ENCODE data around the gene PLET1.
"Not testable (repeated sequence)": the region's sequence is repeated elsewhere in the genome, so short reads cannot be mapped to it uniquely, and the experiment has no call there.

The PLET1 gene

DNA sequence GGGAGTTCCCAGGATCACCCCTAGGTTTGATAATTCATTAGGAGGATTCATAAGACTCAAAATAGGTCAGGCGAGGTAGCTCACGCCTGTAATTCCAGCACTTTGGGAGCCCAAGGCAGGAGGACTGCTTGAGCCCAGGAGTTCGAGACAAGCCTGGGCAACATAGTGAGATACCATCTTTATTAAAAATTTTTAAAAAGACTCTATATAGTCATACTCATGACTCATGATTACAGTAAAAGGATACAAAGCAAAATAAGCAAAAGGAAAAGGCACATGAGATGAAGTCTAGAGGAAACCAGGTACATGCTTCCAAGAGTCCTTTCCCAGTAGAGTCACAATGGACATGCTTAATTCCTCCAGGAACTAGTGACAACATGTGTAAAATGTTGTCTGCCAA, 48.4 kb downstream of the PLET1 start:
- no peak for DNase-seq (ENCODE audit: low spot score)

- DNase-seq (ENCODE audit: low spot score): no peak
Observed at GRCh38 chr11:112211536-112211935, 49.1 kb downstream of the PLET1 start.

DNA sequence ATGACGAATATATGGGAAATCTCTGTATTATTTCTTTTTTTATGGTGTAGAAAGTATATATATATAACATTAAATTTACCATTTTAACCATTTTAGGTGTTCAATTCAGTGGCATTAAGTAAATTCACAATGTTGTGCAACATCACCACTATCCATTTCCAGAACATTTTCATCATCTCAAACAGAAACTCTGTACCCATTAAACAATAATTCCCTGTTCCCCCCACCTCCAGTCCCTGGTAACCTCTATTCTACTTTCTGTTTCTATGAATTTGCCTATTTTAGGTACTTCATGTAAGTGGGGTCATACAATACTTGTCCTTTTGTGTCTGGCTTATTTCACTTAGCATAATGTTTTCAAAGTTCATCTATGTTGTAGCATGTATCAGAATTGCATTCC, 49.8 kb downstream of the PLET1 start:
- DNase-seq (ENCODE audit: low spot score): no peak

- no peak for DNase-seq (ENCODE audit: low spot score)
Observed at GRCh38 chr11:112206071-112206470, 54.6 kb downstream of the PLET1 start.

DNA sequence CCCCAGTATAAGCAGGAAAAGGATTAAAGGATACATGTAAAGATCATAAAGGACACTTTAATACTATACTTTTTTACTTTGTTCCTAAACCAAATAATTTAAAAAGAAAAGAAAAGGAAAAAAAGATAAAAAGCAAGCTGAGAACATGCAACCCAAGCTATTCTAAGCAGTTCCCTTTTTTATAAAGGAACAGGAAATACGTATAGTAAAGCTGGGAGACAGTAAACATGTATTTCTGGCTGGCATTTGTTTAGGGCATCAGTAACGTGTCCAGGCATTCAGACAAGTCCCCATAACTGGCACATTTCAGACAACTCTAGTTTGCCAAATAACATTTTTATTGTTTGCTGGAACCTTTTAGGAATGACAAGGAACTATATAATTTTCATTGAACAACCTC, 60.4 kb downstream of the PLET1 start:
- no peak for DNase-seq (ENCODE audit: low spot score)

DNA sequence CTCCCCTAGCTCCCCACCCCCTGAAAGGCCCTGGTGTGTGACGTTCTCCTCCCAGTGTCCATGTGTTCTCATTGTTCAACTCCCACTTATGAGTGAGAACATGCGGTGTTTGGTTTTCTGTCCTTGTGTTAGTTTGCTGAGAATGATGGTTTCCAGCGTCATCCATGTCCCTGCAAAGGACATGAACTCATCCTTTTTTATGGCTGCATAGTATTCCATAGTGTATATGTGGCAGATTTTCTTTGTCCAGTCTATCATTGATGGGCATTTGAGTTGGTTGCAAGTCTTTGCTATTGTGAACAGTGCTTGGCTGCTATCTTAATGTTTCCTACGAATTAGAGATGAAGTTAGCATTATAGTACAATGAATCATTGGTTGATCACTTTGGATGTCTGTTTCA, 61.6 kb downstream of the PLET1 start:
- not testable (repeated sequence) for DNase-seq (ENCODE audit: low spot score)
